ENCODE measurements around the gene KCNQ1. TPM values are rescaled to one million over a fixed set of nuclear protein-coding genes. Genes with fewer than 3 reads are reported as not detected.

Gene KCNQ1
- total RNA-seq, 2 experiments from 2014 or later: 20.4 to 24.3 TPM

GRCh38 chr11:2741377-2742131 is 296.7 kb downstream of the KCNQ1 start:
- no peaks in the 10 kb centered on the region for H3K36me3 Mint-ChIP-seq (ENCODE audit: low read depth)
- H3K9me3 Mint-ChIP-seq: no peaks in the 10 kb centered on the region
- no peak for DNase-seq
- no peaks in the 10 kb centered on the region for H3K4me1 Mint-ChIP-seq
- no peaks in the 10 kb centered on the region for H3K27me3 Mint-ChIP-seq
- POLR2A ChIA-PET: no interaction called here
- no peak overlapping the region for H3K27ac Mint-ChIP-seq
- H3K4me3 Mint-ChIP-seq: no peak overlapping the region
- CTCF ChIA-PET: no interaction called here

GRCh38 chr11:2742201-2742600 is 297.4 kb downstream of the KCNQ1 start:
- CTCF ChIA-PET: no interaction called here
- Mint-ChIP-seq H3K27me3 (no peaks in the 10 kb centered on the region), H3K9me3 (no peaks in the 10 kb centered on the region), H3K4me1 (no peaks in the 10 kb centered on the region), H3K27ac (no peak overlapping the region), H3K36me3 (ENCODE audit: low read depth) (no peaks in the 10 kb centered on the region), H3K4me3 (no peak overlapping the region)
- POLR2A ChIA-PET: no interaction called here
- DNase-seq: no peak

- DNase-seq: no peak
- H3K27me3 Mint-ChIP-seq: no peaks in the 10 kb centered on the region
- CTCF ChIA-PET: no interaction called here
Measured at GRCh38 chr11:2742611-2743426, 298.0 kb downstream of the KCNQ1 start.

GRCh38 chr11:2743427-2744110 is 298.8 kb downstream of the KCNQ1 start:
- no peaks in the 10 kb centered on the region for H3K4me1 Mint-ChIP-seq
- CTCF ChIA-PET: no interaction called here

More at GRCh38 chr11:2742611-2743426, 298.0 kb downstream of the KCNQ1 start:
- Mint-ChIP-seq H3K9me3 (no peaks in the 10 kb centered on the region), H3K4me1 (no peaks in the 10 kb centered on the region), H3K4me3 (no peak overlapping the region), H3K36me3 (ENCODE audit: low read depth) (no peaks in the 10 kb centered on the region), H3K27ac (no peak overlapping the region)
- POLR2A ChIA-PET: no interaction called here

GRCh38 chr11:2744166-2744565 is 299.4 kb downstream of the KCNQ1 start:
- POLR2A ChIA-PET: no interaction called here
- no peak for DNase-seq
- Mint-ChIP-seq H3K4me1 (no peaks in the 10 kb centered on the region), H3K36me3 (ENCODE audit: low read depth) (no peaks in the 10 kb centered on the region), H3K9me3 (no peaks in the 10 kb centered on the region), H3K27ac (no peak overlapping the region), H3K4me3 (no peak overlapping the region), H3K27me3 (no peaks in the 10 kb centered on the region)
- CTCF ChIA-PET: no interaction called here

More at GRCh38 chr11:2743427-2744110, 298.8 kb downstream of the KCNQ1 start:
- H3K36me3 Mint-ChIP-seq (ENCODE audit: low read depth): no peaks in the 10 kb centered on the region
- H3K4me3 Mint-ChIP-seq: no peak overlapping the region
- no peaks in the 10 kb centered on the region for H3K9me3 Mint-ChIP-seq
- POLR2A ChIA-PET: no interaction called here
- H3K27ac Mint-ChIP-seq: no peak overlapping the region
- H3K27me3 Mint-ChIP-seq: no peaks in the 10 kb centered on the region
- DNase-seq: no peak

- no peak overlapping the region for H3K27ac Mint-ChIP-seq
- H3K27me3 Mint-ChIP-seq: no peaks in the 10 kb centered on the region
- CTCF ChIA-PET: no interaction called here
- DNase-seq: no peak
- no peaks in the 10 kb centered on the region for H3K9me3 Mint-ChIP-seq
- H3K36me3 Mint-ChIP-seq (ENCODE audit: low read depth): no peaks in the 10 kb centered on the region
- POLR2A ChIA-PET: no interaction called here
- H3K4me1 Mint-ChIP-seq: no peaks in the 10 kb centered on the region
- no peak overlapping the region for H3K4me3 Mint-ChIP-seq
Measured at GRCh38 chr11:2745511-2745910, 300.7 kb downstream of the KCNQ1 start.

- no peak overlapping the region for H3K27ac Mint-ChIP-seq
- no peak overlapping the region for H3K4me3 Mint-ChIP-seq
- no peaks in the 10 kb centered on the region for H3K27me3 Mint-ChIP-seq
- H3K36me3 Mint-ChIP-seq (ENCODE audit: low read depth): no peaks in the 10 kb centered on the region
- H3K9me3 Mint-ChIP-seq: no peaks in the 10 kb centered on the region
- DNase-seq: no peak
- POLR2A ChIA-PET: no interaction called here
- H3K4me1 Mint-ChIP-seq: no peaks in the 10 kb centered on the region
- CTCF ChIA-PET: no interaction called here
Measured at GRCh38 chr11:2746401-2747247, 301.8 kb downstream of the KCNQ1 start.

GRCh38 chr11:2747248-2748027 is 302.6 kb downstream of the KCNQ1 start:
- CTCF ChIA-PET: interaction anchor here (0.6 kb wide), 1 partner anchor 1262 kb away, joined by 3 read pairs; no protein-coding TSS in a partner anchor
- H3K36me3 Mint-ChIP-seq (ENCODE audit: low read depth): no peaks in the 10 kb centered on the region
- POLR2A ChIA-PET: no interaction called here
- DNase-seq: no peak
- H3K27ac Mint-ChIP-seq: no peak overlapping the region
- no peaks in the 10 kb centered on the region for H3K9me3 Mint-ChIP-seq
- H3K4me1 Mint-ChIP-seq: no peaks in the 10 kb centered on the region
- H3K27me3 Mint-ChIP-seq: no peaks in the 10 kb centered on the region
- no peak overlapping the region for H3K4me3 Mint-ChIP-seq

GRCh38 chr11:2748061-2748813 is 303.4 kb downstream of the KCNQ1 start:
- CTCF ChIA-PET: interaction anchor here (0.6 kb wide), 1 partner anchor 1261 kb away, joined by 3 read pairs; no protein-coding TSS in a partner anchor
- POLR2A ChIA-PET: no interaction called here

GRCh38 chr11:2748814-2749554 is 304.2 kb downstream of the KCNQ1 start:
- DNase-seq: no peak
- ChIA-PET CTCF (no interaction called here), POLR2A (no interaction called here)
- Mint-ChIP-seq H3K27me3 (no peaks in the 10 kb centered on the region), H3K9me3 (no peaks in the 10 kb centered on the region), H3K4me3 (no peak overlapping the region), H3K4me1 (no peaks in the 10 kb centered on the region), H3K27ac (no peak overlapping the region), H3K36me3 (ENCODE audit: low read depth) (no peaks in the 10 kb centered on the region)

More at GRCh38 chr11:2748061-2748813, 303.4 kb downstream of the KCNQ1 start:
- H3K27ac Mint-ChIP-seq: no peak overlapping the region
- DNase-seq: no peak
- no peaks in the 10 kb centered on the region for H3K4me1 Mint-ChIP-seq
- H3K4me3 Mint-ChIP-seq: no peak overlapping the region
- no peaks in the 10 kb centered on the region for H3K27me3 Mint-ChIP-seq
- no peaks in the 10 kb centered on the region for H3K9me3 Mint-ChIP-seq
- H3K36me3 Mint-ChIP-seq (ENCODE audit: low read depth): no peaks in the 10 kb centered on the region

- Mint-ChIP-seq H3K36me3 (ENCODE audit: low read depth) (no peaks in the 10 kb centered on the region), H3K4me3 (no peak overlapping the region), H3K4me1 (no peaks in the 10 kb centered on the region), H3K27ac (no peak overlapping the region), H3K27me3 (no peaks in the 10 kb centered on the region), H3K9me3 (peaks cover 2% of the 10 kb centered on the region)
- no peak for DNase-seq
- CTCF ChIA-PET: no interaction called here
- POLR2A ChIA-PET: no interaction called here
Measured at GRCh38 chr11:2750101-2750681, 305.4 kb downstream of the KCNQ1 start.

All from activated CD4-positive, alpha-beta T cell treated with anti-CD3 and anti-CD28 coated beads, Interleukin-2, amount 10 ng/mL, durations not matched to agents 7 days and 5 days (primary cell).